Sigmoid colon (tissue), 7 donors: ENCODE measurements around the gene CALML6. TPM values are rescaled to one million over a fixed set of nuclear protein-coding genes. Genes with fewer than 3 reads are reported as not detected.

Source experiments
- DNase-seq: peaks from one replicate; pipeline ENCODE4 v3.0.0-alpha.2; 2019
- H3K27ac ChIP-seq, 4 donors: fragments of 200-600 bp; sonication (generic); one replicate each; pipeline ENCODE4 v1.5.1; 2016 to 2019; ENCODE audit warnings: mild to moderate bottlenecking in 1 of 4
- H3K27me3 ChIP-seq, 3 donors: fragments of 200-600 bp; sonication (generic); one replicate each; pipeline ENCODE4 v1.5.1; 2019; ENCODE audit warnings: mild to moderate bottlenecking in 1 of 3
- H3K36me3 ChIP-seq, 4 donors: fragments of 200-600 bp; sonication (generic); one replicate each; pipeline ENCODE4 v1.5.1; 2016 to 2019
- H3K4me1 ChIP-seq, 4 donors: fragments of 200-600 bp; sonication (generic); one replicate each; pipeline ENCODE4 v1.5.1; 2017 to 2019
- H3K4me3 ChIP-seq, 4 donors: fragments of 200-600 bp; sonication (generic); one replicate each; pipeline ENCODE4 v1.5.1; 2017 to 2019; ENCODE audit warnings: mild to moderate bottlenecking in 2 of 4, moderate library complexity in 1 of 4
- H3K9me3 ChIP-seq, 4 donors: fragments of 200-600 bp in 3 of 4; sonication (generic) in 3 of 4; one replicate each; pipeline versions ENCODE4 v1.5.1 to v1.6.1; 2013 to 2019
- EP300 ChIP-seq, 4 donors: sonication (generic); formaldehyde crosslinking; IDR thresholded peaks; one replicate each; pipeline ENCODE4 v1.6.1; 2017; ENCODE audit warnings: antibody characterized with exemption in 4 of 4
- POLR2A ChIP-seq, 2 donors: fragments of 450-650 bp; IDR thresholded peaks; one replicate each; pipeline ENCODE4 v1.6.1; 2016; ENCODE audit warnings: antibody characterized with exemption in 2 of 2, mild to moderate bottlenecking in 2 of 2, moderate library complexity in 2 of 2
- POLR2AphosphoS5 ChIP-seq, 4 donors: sonication (generic); formaldehyde crosslinking; IDR thresholded peaks; one replicate each; pipeline ENCODE4 v1.6.1; 2017; ENCODE audit warnings: antibody characterized with exemption in 4 of 4
- WGBS, 2 donors: extraction: QIAGEN DNeasy Blood & Tissue Kit; methylation state at CpG; one replicate each; pipeline ENCODE4 v1.1.7; 2013; 5-methylcytosine and 5-hydroxymethylcytosine counted together
- intact Hi-C: fragments of 100-400 bp; cut with DNase I; formaldehyde crosslinking; loops from one replicate; pipeline ENCODE4 v1.15.1; 2023
- polyA plus RNA-seq, 3 donors: library from polyadenylated mRNA; stranded (reverse); fragments of 200-250 nt; gene quantifications; one replicate each; pipeline ENCODE4 v1.2.3, GENCODE V29; 2013
- total RNA-seq, 4 donors: library from RNA; depleted of rRNA; stranded (reverse); fragments of >200 nt; gene quantifications; one replicate each; pipeline ENCODE4 v1.1.0, GENCODE V29; 2016
- TF ChIP-seq, protein P1 (sequence below), 4 experiments: fragments of 450-650 bp in 3 of 4; fragments of 200-600 bp in 1 of 4; IDR thresholded peaks; one replicate each; pipeline ENCODE4 v1.5.1; 2016 to 2019; ENCODE audit warnings: antibody characterized with exemption in 4 of 4, mild to moderate bottlenecking in 3 of 4, moderate library complexity in 2 of 4
- donor health status: healthy with polysubstance abuse.
- donor health status: Bipolar disorder and iron deficiency.
- donor health status: healthy.

Gene CALML6
- total and polyA plus RNA-seq, 7 donors: 0.36 TPM; not detected in 5

DNA sequence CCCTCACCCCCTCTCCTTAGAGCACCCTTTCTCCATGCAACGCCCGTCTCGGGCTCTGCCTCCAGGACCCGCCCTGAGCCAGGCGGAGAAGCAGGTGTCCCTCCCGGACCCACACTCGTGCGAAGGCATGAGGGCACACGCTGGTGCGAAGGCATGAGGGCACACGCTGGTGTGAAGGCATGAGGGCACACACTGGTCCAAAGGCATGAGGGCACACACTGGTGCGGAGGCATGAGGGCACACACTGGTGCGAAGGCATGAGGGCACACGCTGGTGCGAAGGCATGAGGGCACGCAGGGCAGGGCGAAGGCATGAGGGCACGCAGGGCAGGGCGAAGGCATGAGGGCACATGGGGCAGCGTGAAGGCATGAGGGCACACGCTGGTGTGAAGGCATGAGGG is 9.8 kb downstream of the CALML6 start:
- WGBS, 2 donors: 61 to 89% methylated on average over 21 of the region's 21 CpGs
- no peak overlapping the region for H3K4me3 ChIP-seq
- no peak for DNase-seq
- intact Hi-C loops: no loop called here
- TF ChIP-seq EP300 (IDR thresholded peaks at IDR 0.05) (no peak), POLR2A (IDR thresholded peaks at IDR 0.05) (no peak)
- TF ChIP-seq, protein P1, sequence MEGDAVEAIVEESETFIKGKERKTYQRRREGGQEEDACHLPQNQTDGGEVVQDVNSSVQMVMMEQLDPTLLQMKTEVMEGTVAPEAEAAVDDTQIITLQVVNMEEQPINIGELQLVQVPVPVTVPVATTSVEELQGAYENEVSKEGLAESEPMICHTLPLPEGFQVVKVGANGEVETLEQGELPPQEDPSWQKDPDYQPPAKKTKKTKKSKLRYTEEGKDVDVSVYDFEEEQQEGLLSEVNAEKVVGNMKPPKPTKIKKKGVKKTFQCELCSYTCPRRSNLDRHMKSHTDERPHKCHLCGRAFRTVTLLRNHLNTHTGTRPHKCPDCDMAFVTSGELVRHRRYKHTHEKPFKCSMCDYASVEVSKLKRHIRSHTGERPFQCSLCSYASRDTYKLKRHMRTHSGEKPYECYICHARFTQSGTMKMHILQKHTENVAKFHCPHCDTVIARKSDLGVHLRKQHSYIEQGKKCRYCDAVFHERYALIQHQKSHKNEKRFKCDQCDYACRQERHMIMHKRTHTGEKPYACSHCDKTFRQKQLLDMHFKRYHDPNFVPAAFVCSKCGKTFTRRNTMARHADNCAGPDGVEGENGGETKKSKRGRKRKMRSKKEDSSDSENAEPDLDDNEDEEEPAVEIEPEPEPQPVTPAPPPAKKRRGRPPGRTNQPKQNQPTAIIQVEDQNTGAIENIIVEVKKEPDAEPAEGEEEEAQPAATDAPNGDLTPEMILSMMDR (IDR thresholded peaks at IDR 0.05): no peak
- H3K27me3 ChIP-seq: no peaks in the 10 kb centered on the region
- H3K4me1 ChIP-seq: no peaks in the 10 kb centered on the region
- no peak overlapping the region for H3K27ac ChIP-seq
- H3K36me3 ChIP-seq: no peaks in the 10 kb centered on the region
- H3K9me3 ChIP-seq: no peaks in the 10 kb centered on the region

DNA sequence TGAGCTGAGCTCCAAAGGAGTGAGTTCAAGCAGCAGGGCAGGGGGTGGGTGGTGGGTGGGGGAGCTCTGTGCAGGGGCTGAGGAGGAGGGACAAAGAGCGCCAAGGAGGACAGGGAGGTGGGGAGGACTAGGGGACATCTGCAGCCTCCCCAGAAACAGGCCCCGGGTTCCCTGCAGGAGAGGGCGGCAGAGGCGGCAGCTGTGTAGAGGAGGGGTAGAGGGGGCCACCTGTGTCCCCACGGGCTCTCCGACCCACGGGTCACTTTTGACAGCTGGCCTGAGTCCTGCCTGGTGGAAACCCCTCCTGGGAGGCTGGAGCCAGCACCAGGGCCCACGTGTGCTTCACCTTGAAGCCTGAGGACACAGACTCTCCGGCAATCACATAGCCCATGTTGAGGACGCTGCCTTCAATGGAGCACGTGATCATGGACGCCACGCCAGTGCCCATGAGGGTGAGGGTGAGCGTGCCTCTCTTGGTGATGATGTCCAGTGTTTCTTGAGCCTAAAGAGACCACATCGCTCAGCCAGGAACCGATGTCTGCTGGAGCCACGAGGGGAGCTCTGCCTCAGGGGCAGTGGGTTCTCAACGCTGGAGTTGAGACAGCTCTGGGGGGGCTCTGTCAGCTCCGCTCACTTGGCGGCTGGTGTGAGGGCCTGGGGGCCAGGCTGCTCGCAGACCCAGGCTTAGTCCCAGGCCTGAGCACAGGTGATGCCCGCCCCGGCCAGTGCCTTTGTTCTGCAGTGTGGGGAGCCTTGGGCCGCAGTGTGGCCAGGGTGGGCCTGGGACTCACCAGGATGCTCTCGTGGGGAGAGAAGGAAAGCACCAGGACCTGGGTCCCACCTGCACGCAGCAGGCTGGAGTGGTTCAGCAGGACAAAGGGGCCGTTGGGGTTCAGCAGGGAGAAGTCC is 10.6 kb downstream of the CALML6 start:
- Histone ChIP-seq H3K4me1 (no peaks in the 10 kb centered on the region), H3K9me3 (no peaks in the 10 kb centered on the region), H3K4me3 (no peak overlapping the region), H3K27ac (no peak overlapping the region), H3K27me3 (no peaks in the 10 kb centered on the region), H3K36me3 (no peaks in the 10 kb centered on the region)
- WGBS, 2 donors: 85 to 86% methylated on average over 27 of the region's 27 CpGs
- intact Hi-C loops: no loop called here
- DNase-seq: no peak
- no peak for TF ChIP-seq POLR2AphosphoS5 (IDR thresholded peaks at IDR 0.05)

DNA sequence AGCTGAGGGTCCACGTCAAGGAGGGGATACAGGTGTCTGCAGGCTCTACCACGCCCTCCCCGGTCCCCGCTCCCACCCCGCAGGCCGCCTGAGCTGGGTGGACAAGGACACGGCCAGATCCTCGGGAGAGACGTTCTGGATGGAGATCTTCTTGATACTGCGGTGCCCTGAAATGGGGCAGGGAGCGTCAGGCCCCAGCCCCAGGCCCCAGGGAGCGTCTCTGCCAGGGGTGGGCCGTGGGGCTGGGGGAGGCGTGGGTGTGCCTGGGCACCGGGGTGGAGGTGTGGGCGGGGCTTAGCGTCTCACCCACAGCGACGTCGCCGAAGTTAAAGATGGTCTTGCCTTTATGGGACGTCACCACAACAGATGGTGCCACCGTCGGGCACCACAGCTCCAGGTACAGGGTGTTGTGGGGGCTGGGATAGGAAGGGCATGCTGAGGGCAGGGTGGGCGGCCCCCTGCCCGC is 11.3 kb downstream of the CALML6 start:
- H3K4me3 ChIP-seq: no peak overlapping the region
- no peak overlapping the region for H3K27ac ChIP-seq
- intact Hi-C loops: no loop called here
- H3K36me3 ChIP-seq: no peaks in the 10 kb centered on the region
- no peaks in the 10 kb centered on the region for H3K4me1 ChIP-seq
- DNase-seq: no peak
- TF ChIP-seq, protein P1 (IDR thresholded peaks at IDR 0.05): no peak
- TF ChIP-seq POLR2AphosphoS5 (IDR thresholded peaks at IDR 0.05) (no peak), POLR2A (IDR thresholded peaks at IDR 0.05) (no peak), EP300 (IDR thresholded peaks at IDR 0.05) (no peak)
- 65 to 83% methylated on average over 26 of the region's 26 CpGs for WGBS, 2 donors
- no peaks in the 10 kb centered on the region for H3K9me3 ChIP-seq
- H3K27me3 ChIP-seq: no peaks in the 10 kb centered on the region

DNA sequence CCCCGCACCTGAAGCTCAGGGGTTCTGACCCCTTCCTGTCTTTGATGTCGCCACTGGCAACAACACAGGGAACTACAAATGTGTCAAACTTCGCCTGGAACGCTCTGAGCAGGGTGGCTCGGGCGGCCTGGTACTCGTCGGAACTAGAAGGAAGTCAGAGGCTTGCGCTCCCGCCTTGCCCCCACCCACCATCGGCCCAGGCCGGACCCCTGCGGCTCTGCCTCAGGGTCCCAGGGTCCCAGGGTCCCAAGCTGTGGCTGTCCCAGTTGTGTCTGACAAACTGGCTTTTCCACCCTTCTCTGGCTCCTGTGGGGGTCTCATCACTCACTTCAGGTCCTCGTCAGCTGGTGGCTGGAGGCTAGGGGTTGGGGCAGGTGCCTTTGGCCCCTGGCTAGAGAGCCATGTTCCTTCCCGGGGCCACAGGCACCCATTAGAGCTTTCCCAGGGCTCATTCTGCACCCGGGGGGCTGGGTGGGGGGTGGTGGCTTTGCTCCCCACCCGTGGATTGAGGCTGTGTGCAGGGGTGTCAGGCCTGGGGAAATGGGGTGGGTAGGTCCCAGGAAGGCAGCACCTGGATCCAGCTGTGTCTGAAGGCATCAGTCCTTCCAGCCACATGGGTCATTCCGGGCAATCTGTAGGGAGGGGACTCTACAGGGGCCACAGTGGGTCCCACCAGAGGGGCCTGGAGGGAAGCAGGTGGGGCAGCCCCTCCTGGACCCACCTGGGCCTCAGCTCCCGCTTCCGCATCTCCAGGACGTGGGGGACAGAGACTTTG is 12.0 kb downstream of the CALML6 start:
- no peak overlapping the region for H3K4me3 ChIP-seq
- no peaks in the 10 kb centered on the region for H3K36me3 ChIP-seq
- DNase-seq: no peak
- H3K4me1 ChIP-seq: no peaks in the 10 kb centered on the region
- 75 to 84% methylated on average over 21 of the region's 21 CpGs for WGBS, 2 donors
- no peaks in the 10 kb centered on the region for H3K27me3 ChIP-seq
- no peaks in the 10 kb centered on the region for H3K9me3 ChIP-seq
- H3K27ac ChIP-seq: no peak overlapping the region
- no peak for TF ChIP-seq POLR2AphosphoS5 (IDR thresholded peaks at IDR 0.05)
- TF ChIP-seq POLR2A (IDR thresholded peaks at IDR 0.05): no peak
- TF ChIP-seq EP300 (IDR thresholded peaks at IDR 0.05): no peak
- TF ChIP-seq, protein P1 (IDR thresholded peaks at IDR 0.05): no peak
- intact Hi-C loops: no loop called here

DNA sequence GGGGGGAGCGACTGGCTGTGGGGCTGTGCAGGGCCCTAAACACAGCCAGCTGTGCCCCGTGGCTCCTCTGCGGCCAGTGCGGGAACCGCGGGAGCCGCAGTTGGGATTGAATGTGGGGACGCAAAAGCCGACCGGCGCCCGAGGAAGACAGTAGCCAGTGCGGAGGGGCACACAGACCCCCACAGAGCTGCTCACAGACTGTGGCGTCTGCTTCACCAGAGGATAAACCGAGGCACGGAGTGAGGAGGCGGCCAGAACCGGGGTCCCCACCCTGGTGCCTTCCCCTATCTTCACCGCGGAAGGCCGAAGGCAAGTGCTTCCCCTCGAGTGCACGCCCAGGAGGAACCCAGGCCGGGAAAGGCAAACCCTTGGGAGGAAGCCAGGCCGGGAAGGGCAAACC is 12.7 kb downstream of the CALML6 start:
- intact Hi-C loops: no loop called here
- WGBS, 2 donors: 73 to 85% methylated on average over 25 of the region's 25 CpGs
- H3K27ac ChIP-seq: no peak overlapping the region
- DNase-seq: no peak
- no peaks in the 10 kb centered on the region for H3K9me3 ChIP-seq
- H3K4me3 ChIP-seq: no peak overlapping the region
- H3K36me3 ChIP-seq: no peaks in the 10 kb centered on the region
- no peak for TF ChIP-seq EP300 (IDR thresholded peaks at IDR 0.05)
- TF ChIP-seq POLR2AphosphoS5 (IDR thresholded peaks at IDR 0.05): no peak
- no peak for TF ChIP-seq POLR2A (IDR thresholded peaks at IDR 0.05)
- TF ChIP-seq, protein P1 (IDR thresholded peaks at IDR 0.05): no peak
- no peaks in the 10 kb centered on the region for H3K27me3 ChIP-seq
- no peaks in the 10 kb centered on the region for H3K4me1 ChIP-seq
